Fibroblast of peridontal ligament (primary cell): Measurements from ENCODE around the gene ZNF556.

Experiments used
- DNase-seq: peaks from one replicate; pipeline ENCODE4 v3.0.0-alpha.2; 2010; ENCODE audit errors: extremely low read depth

ZNF556 gene

DNA sequence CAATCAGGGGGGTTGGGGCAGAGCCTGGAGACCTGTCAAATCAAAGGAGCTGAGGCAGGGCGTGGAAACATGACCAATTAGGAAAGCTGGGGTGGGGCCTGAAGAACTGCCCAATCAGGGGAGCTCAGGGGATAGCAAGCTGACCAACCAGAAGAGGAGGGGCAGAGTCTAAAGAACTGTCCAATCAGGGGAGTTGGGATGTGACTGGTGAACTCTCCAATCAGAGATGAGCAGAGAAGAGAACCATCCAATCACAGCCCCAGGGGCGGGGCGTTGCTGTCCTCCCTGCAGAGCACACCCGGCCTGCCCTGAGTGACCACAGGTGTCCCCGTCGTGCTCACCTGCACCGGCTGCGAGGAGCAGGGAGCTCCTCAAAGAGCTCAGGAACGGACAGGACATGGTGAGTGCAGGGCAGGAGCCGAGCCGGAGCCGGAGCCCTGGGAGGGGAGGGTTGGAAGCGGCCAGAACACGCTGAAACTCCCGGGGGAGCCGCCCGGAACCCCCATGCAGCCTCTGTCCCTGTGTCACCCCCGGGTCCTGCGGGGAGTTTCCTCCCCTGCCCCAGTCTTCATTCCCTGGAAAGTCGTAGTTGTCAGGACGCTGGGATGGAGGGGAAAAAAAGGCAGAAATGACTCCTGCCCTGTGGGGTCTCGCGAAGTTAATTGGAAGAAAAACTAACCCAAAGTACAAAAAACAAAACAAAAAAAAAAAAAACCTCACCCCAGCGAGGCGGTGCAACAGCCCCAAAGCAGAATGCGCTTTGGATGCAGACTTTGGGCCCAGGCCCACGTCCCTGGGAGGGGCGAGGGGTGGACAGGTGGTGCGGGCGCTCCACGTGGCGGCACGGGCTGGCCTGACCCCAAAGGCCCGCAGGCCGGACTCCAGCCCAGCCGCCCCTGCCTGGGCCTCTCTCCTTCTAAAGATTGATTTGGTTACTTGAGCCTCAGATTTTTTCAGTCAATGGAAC is at the start of gene ZNF556:
Gene ZNF556, plus strand, starts transcription at position 311 of the 967 bp plus-strand sequence. Its CDS starts 87 bp downstream, at position 398.
- DNase-seq: no peak

DNA sequence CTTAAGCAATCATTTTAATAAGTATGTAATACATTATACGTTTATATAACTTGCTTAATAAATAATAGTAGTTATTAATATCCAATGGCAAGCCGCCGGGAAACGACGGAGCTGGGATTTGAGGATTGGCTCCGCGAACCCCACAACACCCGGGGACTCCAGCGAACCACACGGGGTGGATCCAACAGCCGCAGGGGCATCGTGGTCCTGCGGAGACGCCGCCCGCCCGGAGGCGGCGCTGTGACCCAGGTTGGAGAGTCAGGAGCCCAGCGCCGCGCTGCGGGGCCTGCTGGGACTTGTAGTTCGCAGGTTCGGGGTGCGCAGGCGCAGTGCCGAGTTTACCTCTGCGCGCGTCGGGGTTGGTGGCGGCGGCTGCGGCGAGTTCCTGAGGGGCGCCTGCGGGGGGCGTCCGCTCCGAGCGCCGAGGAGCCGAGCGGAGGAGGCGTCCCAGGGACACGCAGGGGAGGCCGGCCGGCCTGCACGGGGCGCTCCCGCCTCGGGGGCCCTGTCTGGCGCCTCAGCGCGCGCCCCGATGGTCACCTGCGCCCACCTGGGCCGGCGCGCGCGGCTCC is 47.5 kb upstream of the ZNF556 start, which contains the start of gene ZNF554:
Gene ZNF554, plus strand, starts transcription at position 329 of the 572 bp plus-strand sequence. Its CDS starts 204 bp downstream, at position 533.
- peak; percentile 93 for DNase-seq

DNA sequence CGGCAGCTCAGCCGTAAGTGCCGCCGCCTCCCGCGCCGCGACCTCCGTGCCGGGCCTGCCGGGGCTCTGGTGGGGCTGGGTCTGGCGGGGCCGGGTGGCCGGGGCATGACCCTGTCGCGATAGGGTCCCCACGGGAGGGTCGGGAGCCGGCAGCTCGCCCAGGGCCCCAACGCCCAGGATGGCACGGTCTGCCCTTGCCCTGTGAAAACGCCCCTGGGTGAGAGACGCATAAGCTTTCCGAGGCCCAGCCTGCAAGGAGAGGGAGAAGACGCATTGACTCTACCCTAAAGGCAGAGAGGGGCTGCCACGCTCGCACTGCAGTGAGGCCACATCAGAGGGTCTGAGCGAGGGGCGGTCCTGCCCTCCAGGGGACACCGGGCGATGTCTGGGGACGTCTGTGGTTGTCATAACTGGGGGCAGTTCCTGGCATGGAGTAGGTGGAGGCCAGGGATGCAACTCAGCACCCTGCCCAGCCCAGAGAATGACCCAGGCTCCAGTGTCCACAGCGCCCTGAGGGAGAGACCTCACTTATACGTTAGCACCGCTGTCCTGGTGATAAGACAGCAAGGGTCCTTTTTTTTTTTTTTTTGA is 46.9 kb upstream of the ZNF556 start:
- no peak for DNase-seq

DNA sequence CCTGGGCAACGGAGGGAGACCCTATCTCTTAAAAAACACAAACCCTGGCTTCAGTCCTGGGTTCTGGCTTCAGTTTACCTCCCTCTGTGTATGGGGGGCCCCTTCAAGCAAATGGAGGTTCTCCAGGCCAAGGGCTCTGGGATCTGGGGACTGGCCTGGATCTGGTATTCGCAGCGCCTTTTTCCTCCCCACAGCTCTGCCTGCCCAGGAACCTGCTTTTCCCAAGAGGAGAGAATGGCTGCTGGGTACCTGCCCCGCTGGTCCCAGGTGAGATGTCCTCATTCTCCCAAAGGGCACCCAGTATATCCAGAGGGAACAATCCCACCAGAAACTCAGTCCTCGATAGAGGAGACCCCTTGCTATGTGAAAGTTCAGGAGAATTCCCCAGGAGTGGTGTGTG is 44.3 kb upstream of the ZNF556 start:
- no peak for DNase-seq

DNA sequence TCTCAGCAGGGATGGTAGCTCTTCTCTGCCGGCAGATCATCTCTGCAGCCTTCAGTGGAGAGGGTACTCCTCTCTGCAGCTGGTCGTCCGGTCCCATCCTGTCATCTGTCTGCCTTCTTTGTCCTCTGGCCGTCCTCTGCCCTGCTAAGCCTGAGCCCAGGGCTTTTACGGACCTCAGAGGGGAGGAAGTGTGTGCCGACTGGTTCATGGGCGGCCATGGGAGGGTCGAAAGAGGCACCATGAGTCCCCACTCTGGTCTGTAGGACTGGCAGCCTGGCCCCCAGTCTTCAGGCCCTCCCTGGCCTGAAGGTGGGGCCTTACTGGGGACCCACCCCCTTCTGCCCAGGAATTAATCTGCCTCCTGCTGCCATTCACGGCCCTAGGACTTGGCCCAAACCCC is 43.5 kb upstream of the ZNF556 start:
- no peak for DNase-seq

DNA sequence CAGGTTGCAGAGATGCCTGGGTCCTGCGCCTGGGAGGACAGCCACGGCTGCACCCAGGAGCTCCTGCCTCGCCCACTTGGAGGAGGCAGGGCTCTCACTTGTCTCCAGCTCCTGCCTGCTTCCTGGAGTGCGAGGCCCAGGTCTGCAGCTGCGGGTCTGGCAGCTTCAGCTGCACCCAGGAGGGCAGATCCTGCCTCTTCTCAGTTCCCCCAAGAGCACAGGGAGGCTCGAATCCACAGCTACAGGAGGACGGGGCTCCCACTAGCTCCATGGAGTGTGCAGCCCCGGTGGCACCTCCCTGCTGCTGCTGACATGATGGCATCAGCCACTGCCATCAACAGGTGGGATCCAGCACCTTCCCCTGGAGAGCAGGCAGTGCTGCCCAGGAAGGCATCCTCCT is 43.0 kb upstream of the ZNF556 start:
- no peak for DNase-seq

DNA sequence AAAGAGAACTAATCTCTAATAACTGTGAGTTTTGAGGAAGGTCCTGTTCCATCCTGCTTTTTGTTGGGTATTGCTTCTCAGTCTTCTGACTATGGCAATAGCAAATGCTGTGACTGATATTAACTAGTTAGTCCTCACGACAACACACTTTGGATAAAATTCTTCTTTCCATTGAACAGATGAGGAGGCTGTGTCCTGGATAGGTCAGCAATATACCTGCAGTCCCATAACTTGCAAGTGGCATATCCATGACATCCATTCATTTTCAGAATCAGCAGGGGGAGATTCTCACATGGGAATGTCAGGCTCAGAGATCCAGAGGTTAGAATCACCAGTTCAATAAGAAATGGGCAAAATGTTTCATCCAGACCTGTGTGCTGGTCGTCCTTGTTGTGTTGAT is 40.1 kb upstream of the ZNF556 start:
- DNase-seq: no peak

DNA sequence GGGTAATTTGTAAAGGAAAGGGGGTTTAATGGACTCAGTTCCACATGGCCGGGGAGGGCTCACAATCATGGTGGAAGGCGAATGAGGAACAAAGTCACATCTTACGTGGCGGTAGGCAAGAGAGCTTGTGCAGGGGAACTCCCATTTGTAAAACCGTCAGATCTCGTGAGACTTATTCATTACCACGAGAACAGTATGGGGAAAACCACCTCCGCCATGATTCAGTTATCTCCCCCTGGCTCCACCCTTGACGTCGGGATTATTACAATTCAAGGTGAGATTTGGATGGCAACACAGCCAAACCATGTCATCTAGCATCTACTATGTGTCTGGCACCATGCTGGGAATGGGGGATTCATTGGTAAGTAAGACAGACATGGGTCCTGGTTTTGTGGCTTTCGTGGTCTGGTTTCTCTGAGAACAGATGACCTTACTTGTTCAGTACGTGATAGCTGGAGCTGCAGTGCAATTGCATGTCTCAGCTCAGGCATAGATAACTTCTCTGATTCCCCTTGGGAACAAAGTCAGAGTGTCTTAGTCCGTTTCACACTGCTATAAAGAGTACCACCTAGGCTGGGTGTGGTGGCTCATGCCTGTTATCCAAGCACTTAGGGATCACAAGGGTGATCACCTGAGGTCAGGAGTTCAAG is 39.2 kb upstream of the ZNF556 start:
- DNase-seq: no peak

DNA sequence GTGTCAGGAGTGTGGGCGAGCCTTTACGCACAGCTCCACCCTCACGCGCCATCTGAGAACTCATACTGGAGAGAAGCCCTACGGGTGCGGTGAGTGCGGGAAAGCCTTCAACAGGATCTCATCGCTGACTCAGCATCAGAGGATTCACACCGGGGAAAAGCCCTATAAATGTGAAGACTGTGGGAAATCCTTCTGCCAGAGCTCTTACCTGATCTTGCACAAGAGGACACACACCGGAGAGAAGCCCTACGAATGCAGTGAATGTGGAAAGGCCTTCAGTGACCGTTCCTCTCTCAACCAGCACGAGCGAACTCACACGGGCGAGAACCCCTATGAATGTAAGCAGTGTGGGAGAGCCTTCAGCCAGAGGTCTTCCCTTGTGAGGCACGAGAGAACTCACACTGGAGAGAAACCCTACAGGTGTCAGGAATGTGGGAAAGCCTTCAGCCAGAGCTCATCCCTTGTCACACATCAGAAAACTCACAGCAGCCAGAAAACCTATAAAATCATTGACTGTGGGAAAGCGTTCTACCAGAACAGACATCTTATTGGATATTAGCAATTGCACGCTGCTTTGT is 32.8 kb upstream of the ZNF556 start:
- no peak for DNase-seq

DNA sequence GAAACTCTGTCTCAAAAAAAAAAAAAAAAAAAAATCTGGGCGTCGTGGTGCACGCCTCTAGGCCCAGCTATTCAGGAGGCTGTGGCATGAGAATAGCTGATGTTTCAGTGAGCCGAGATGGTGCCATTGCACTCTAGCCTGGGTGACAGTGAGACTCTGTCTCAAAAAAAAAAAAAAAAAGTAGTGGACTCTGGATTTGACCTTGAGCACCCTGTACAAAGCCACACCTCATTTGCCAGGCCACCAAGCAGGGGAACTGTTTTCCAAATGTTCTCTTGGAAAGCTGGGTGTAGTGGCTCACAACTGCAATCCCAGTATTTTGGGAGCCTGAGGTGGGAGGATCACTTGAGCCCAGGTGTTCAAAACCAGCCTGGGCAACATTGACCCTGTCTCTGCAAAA is 29.7 kb upstream of the ZNF556 start:
- no peak for DNase-seq

DNA sequence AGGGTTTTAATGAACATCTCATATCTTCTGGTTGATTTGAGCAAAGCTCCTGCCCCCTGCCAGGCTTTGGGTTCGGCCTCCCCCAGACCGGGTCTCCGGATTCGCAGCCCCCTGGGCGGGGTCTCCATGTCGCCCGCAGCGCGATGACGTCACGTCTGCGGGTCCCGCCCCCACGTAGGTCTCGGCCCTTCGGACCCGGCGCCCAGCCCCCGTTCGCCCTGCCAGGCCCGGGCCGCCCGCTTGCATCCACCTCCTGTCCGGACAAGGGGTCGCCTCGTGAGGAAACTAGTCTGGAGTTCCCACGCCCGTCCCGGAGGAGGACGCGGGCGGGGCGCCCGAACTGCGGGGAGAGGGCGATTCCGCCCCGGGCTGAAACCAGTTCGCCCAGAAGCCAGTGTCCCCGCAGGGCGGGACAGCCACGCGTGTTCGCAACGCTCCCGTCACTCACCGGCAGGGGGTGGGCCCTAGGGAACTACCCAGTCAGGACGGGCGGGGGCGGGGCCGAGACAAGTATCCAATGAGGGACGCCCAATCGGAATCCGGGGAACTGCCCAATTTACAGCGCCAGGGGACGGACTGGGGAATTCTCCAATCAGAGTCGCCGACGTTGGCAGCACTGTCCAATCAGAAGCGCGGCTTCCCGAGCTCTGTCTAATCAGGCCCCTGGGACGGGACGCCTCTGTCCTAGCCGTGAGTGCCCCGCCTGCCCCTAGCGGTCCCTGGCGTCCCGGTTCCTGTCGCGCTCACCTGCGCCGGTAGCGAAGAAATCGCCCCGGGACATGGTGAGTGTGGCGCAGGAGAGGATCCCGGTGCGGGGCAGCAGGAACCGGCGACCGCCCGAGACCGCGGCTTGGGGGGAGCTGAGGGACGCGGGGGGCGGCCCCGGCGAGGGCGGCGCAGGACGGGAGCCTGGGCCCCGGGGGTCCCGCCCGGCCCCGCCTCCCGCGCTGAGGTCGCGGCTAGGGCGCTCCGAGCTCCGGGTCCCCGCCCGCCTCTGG is 26.0 kb upstream of the ZNF556 start, which contains the start of gene ZNF555:
Gene ZNF555, plus strand, starts transcription at position 682 of the 998 bp plus-strand sequence. Its CDS starts 98 bp downstream, at position 780.
- peak; percentile 99 for DNase-seq

DNA sequence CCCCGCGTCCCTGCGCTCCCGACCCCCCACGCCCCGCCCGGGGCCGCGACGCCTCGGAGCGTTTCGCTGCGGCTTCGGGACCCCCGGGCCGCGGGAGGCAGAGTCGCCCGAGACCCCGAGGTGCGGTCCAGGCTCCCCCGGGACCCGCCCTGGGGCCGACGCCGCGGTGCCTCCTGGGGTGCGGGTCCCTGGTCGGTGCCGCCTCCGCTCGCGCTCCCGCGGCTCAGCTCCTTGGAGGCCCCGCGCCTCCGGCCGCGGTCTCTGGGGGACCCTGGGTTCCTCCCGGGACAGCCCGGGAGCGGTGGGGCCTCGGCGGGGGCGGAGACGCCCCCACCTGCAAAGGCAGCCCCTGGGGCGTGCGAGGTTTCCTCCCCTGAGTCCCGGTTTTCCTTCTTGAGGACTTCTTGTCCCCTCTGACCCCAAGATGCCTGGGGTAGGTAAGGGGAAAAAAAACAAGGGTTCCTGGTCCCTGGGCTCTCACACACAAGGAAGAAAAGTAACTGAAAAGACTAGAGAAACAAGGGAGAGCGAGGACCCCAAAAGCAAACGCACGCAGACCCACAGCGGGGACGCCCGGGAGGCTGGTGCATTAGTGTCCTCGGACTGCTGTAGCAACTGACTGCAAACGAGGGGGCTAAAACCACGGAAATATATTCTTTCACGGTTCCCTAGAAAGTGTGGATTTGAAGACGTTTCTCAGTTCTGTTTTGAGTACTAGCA is 25.1 kb upstream of the ZNF556 start:
- DNase-seq: no peak

DNA sequence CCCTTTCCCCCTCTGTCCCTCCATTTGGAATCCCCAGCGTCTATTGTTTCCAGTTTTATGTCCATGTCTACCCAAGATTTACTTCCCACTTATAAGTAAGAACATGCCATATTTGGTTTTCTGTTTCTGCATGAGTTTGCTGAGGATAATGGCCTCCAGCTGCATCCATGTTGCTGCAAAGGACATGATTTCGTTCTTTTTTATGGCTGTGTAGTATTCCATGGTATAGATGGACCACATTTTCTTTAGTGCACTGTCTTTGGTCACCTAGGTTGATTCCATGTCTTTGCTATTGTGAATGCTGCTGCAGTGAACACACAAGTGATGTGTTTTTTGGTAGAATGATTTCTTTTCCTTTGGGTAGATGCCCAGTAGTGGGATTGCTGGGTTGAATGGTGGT is 22.0 kb upstream of the ZNF556 start:
- no peak for DNase-seq

DNA sequence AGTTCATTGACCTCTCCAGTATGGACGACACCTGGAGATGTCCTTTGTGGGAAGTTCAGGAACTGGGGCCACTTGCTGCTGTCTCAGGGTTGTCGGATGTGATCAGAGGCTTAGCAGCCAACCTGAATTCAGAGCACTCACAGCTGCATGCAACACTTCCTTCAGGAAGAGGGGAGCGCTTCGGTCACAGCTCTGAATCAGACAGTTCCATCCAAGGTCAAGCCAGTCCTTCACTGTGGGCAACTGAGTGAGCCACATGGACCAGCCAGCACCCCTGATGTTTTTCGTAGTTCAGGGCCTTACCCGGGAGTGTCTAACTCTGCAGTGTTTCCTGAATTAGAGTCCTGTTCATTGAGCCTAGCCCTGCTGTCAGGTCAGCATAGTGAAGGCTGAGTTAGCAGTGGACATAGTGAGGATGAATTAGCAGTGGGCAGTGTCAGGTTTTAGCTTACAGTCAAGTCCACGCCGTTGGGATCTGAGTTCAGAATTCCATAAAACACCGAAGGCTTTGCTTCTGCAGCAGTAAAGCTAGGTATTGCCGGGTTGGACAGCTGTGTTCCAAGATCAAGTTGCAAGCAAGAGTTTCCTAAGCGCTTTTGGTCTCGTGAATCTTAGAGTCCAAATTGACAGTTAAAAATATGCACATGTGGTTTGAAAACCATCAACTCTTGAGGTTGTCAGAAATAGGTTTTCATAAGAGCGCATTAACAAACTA is 20.8 kb upstream of the ZNF556 start:
- DNase-seq: no peak

DNA sequence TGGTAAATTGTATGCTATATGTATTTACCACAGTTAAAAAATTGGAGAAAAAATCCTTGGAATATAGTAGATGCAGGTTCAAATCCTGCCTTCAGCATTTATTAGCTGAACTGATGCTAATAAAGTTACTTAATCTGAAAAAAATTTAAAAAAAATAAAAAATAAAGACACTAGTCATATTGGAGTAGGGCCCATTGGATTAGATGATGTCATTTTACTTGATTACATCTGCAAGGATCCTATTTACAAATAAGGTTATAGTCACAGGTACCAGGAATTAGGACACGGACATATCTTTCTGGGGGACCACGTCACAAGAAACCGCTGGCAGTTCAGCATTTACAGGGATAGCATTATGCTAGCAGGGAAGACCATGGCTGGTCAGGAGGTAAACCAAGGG is 19.6 kb upstream of the ZNF556 start:
- DNase-seq: no peak

DNA sequence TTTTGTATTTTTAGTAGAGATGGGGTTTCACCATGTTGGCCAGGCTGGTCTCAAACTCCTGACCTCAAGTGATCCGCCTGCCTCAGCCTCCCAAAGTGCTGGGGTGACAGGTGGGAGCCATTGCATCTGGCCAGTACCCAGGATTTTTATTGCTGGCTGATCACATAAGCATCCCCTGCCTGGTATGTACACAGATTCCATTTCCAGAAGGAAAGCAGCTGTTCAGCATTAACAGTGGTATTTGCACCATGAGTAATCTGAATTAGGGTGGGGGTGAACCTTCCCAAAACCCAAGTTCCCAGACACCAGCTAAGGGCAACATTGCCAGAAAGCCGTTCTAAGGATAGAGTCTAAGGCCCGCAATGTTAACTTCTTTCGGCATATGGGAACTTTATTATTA is 18.5 kb upstream of the ZNF556 start:
- DNase-seq: peak; percentile 35

DNA sequence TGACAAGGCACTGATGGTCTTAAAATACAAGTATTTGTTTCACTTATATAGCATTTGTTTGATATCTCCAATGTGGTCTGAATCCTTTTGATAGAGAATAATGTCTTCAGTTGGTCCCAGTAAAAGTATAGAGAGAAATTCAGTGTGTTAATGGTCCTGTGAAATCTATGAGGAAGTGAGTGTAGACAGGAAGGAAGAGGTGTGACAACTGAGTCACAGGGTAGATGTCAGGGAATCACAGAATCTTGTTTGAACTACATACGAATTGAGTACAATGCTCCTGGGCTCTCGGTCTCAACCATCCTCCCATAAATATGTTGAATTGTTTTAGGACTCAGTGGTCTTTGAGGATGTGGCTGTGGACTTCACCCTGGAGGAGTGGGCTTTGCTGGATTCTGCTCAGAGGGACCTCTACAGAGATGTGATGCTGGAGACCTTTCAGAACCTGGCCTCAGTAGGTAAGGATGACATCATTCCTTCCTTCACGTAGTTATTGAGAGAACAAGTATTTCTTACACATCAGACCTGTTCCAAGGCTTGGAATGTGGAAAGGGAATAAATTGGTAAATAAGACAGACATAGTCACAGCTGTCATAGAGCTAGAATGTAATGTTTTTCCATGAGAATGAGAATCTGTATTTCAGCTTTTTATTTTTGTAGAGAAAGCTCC is 16.7 kb upstream of the ZNF556 start:
- DNase-seq: no peak

DNA sequence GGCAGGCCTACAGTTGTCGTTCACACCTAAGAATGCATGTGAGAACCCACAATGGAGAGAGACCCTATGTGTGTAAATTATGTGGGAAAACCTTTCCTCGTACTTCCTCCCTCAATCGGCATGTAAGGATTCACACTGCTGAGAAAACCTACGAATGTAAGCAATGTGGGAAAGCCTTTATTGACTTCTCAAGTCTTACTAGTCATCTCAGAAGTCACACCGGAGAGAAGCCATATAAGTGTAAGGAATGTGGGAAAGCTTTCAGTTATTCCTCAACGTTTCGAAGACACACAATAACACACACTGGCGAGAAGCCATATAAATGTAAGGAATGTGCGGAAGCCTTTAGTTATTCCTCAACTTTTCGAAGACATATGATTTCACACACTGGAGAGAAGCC is 14.5 kb upstream of the ZNF556 start:
- DNase-seq: no peak
